Measurements from ENCODE around the gene ZMYND8.
"Not testable (repeated sequence)": the region's sequence is repeated elsewhere in the genome, so short reads cannot be mapped to it uniquely, and the experiment has no call there.

- TF ChIP-seq POLR2AphosphoS5 (IDR thresholded peaks at IDR 0.05), result not testable (repeated sequence)
- TF ChIP-seq, protein P1, sequence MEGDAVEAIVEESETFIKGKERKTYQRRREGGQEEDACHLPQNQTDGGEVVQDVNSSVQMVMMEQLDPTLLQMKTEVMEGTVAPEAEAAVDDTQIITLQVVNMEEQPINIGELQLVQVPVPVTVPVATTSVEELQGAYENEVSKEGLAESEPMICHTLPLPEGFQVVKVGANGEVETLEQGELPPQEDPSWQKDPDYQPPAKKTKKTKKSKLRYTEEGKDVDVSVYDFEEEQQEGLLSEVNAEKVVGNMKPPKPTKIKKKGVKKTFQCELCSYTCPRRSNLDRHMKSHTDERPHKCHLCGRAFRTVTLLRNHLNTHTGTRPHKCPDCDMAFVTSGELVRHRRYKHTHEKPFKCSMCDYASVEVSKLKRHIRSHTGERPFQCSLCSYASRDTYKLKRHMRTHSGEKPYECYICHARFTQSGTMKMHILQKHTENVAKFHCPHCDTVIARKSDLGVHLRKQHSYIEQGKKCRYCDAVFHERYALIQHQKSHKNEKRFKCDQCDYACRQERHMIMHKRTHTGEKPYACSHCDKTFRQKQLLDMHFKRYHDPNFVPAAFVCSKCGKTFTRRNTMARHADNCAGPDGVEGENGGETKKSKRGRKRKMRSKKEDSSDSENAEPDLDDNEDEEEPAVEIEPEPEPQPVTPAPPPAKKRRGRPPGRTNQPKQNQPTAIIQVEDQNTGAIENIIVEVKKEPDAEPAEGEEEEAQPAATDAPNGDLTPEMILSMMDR (IDR thresholded peaks at IDR 0.05), result not testable (repeated sequence)
These were observed 29.5 kb upstream of the ZMYND8 start for GRCh38 chr20:47385968-47386367.
